Measurements from ENCODE around the gene GPC6.
"Not testable (repeated sequence)": the region's sequence is repeated elsewhere in the genome, so short reads cannot be mapped to it uniquely, and the experiment has no call there.

Gene GPC6

DNA sequence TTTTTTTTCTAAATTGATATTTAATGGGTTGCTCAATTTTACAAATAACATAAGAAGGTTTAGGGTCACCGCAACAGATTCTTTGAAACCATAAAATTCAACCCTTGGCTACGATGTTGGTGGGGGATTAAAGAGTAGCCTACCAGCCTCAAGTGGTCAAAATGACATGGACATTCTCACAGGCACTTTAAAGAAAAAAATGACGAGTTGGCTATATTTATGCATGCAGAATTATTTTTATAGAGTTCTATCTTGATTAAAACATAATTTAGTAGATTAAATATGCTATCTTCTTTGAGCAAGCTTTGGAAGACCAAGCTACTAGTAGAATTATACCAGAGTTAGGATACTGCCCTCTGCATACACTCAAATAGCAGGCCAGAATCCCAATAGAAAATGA is 959.9 kb downstream of the GPC6 start:
- DNase-seq, result no peak

DNA sequence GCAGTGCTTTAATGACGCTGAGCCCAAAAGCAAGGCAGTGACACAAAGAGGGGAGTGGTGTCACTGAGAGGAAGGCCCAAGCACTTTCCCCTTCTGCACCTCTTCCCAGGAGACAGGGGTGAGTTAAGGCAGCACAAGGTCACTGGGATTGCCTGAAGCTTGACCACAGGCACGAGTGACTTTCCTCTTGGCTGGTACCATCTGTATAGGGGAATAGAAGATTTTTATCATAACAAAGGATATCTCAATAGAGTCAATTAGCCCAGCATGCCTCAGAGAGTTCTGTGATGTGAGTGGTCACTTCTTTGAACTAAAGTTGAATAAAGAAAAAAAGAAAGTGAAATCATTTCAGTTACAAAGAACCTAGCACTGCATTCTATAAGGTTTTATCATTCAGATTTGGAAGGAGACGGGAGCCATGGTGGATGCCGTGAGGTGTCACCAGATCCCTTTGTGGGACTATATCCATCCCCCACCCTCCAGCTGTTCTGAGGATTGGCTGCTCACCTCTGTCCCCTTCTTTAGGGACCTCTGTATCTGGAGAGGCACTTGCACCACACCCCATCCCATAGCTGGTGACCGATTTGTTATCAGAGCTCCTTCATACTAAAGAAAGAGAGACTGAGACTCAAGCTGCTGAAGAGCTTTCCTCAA is 961.7 kb downstream of the GPC6 start:
- no peak for DNase-seq

DNA sequence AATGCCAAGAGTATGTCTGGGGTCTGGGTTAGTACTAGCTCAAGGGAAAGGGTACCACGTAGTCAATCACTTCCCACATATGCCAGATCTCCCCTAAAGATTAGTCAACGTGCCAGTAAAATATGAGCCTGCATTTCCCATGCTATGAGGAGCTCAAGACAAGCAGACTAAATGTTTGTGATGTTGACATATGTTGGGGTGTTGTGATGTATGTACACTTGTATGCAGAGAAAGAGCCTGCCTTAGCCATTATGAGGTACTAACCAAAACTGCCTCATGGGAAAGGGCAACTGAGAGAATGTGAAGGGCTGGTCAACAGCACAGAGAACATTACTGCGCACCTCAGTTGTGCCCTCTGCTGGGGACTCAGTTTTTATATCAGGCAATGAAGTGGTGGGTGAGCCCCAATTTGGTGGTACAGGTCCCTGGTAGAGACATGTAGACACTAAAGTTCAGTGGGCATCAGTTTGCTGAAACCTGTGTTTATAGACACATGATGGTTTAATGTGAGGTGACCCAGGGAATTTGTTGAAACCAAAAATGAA is 965.9 kb downstream of the GPC6 start:
- no peak for DNase-seq

DNA sequence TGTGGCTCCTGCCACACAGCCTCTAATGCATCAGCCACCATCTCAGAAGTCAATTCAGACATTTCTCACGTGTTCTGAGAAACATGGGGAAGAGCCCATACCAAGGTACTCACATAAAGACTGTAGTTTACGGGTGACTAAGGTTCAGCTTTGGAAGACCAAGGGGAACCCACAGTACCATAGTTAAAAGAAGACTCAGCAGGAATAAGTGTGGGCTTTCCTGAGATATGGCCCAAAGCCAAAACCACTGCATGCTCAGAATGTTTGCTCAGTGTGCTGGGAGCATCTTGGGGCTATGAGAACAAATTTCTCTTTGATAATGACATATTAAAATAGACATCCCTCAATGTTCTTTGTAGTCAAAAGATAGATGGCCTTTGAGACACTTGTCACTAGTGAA is 969.1 kb downstream of the GPC6 start:
- no peak for DNase-seq

DNA sequence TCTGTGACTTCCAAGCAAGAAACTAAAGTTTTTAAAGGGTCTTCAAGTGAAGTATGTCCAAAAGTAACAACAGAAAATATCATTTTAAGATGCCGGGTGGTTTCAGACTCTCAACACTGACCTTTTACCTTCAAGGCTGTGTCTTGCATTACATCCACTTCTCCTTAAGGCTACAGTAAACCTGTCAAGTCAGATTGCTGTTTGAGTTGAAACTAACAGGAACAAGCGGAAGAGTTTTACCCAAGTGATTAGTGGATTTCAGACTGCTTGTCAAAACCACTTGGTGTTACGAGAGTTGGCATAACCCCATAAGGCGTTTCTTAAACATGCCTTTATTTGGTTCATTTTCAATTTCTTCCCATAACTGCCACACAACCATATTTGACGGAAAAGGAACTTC is 969.8 kb downstream of the GPC6 start:
- DNase-seq, result no peak

DNA sequence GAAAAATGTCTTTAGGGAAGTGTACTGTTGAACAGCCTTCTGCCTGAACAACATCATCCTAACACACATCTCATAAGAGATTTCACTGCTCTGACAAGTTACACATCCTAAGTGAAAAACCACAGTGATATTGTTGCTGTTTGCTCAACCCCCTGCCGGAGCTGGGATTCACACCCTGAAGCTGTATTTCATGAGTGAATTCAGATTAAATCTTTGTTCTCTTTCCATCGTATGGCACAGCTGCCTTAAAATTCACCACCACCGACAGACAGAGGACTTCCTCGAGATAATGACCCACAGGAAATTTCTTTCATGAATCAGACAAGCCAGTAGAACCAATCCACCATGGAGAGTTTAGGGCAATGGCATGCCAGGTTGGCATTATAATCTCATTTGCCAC is 972.1 kb downstream of the GPC6 start:
- no peak for DNase-seq

DNA sequence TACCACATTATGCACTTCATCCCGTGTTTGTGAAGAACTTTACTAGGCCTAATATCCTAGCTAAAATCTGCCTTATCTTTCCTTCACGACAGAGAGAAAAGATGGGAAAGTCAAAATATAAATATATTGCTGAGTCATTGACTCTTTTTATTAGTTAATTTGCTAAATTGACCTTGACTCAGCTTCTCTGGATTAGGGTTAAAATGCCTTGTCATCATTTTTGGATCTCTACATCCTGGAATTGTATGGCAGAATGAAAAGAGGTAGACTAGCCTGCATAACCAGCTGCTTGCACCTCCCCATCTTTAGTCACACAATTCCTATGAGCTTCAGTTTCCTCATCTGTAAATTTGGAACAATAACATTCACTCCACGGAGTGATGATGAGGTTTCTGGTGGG is 972.5 kb downstream of the GPC6 start:
- DNase-seq, result no peak

DNA sequence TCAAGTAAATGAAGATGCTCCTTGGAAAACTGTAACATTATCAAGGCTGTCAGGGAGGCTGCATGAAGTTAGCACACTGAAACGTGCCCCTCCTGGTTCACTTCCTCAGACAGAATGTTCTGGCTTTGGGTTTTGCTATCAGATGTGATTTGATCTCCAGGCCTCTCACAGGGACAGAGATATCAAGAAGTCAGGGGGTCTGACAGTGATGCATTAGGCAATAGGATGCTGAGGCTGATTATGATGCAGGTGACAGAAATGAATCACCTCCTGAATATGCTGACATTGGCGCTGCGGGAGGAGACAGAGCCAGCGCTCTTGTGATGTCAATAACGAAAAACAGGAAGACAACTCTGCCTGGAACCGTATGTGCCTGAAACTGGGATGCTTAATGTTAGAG is 974.4 kb downstream of the GPC6 start:
- no peak for DNase-seq

DNA sequence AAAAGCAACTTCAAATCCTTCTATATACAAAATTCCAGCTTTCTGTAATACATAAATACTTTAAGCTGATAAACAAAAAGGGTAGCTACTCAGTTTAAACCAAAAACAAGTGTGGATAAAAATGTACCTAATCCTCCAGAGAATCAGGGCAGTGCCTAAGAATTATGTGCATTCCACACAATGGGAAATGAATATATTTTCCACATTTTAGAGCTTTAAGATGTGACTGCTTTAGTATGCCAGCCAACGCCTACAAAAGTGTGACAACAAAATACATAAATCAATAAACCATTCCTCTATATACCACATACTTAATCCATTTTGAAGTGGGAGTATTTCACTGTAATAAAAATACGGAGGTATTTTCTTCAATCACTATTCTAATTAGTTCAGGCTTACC is 977.6 kb downstream of the GPC6 start:
- no peak for DNase-seq

DNA sequence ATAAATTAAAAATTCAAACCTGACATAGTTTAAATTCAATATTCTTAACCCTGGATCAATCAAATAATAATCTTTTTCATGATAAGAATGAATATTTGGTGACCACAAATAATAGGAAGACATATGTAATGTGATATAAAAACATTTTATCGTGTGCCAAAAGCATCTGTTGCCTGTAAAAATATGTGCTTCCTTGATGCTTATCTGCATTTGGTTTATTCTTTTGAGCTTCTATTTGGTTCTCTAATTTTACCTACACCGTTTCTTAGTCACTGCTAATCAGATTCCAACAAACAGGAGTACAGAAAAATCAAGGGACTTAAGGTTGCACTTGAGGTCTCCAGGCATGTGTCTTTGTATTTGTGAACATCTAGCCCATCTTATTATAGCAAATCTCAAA is 978.3 kb downstream of the GPC6 start:
- no peak for DNase-seq

DNA sequence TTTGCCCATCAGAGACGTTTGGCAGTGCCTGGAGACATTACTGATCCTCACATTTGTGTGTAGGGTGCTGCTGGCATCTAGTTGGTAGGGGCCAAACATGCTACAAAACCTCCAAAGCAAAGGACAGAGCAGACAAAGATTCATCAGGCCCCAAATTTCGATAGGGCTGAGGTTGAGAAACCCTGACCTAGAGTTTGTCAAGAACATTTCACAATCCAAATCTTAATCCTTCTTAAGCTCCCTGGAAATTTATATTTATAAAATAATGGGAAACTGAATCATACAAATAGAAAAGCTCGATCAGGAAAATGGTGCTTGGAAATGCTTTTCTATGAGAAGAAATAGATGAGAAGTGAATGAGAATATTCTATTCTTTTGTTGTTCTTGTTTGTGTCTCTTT is 979.3 kb downstream of the GPC6 start:
- no peak for DNase-seq

DNA sequence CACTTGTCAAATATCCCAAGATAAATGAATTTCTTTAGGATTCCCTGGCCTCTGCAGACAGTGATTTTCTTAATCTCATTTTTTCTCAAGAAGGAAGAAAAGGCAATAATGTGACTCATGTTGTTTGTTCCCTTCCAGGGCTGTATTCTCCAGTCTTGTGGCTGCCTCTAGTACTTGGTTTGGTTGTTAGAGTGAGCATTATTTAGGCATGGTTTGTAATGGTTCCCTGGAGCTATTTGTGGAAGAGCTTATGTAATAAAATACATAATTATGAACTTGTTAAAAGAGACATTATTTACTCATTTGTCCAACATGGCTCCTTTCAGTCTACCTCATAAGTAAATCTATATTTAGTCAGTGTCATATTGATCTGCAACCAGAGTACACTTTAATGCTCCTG is 982.5 kb downstream of the GPC6 start:
- no peak for DNase-seq

DNA sequence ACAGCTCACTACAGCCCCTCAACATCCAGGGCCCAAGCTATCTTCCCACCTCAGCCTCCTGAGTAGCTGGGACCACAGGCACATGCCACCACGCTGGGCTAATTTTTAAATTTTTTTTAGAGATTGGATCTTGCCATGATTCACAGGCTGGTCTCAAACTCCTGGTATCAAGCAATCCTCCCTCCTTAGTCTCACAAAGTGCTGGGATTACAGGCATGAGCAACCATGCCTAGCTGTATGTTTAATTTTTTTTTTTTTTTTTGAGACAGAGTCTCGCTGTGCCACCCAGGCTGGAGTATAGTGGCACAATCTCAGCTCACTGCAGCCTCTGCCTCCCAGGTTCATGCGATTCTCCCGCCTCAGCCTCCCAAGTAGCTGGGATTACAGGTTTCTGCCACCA is 983.3 kb downstream of the GPC6 start:
- DNase-seq, result not testable (repeated sequence)

DNA sequence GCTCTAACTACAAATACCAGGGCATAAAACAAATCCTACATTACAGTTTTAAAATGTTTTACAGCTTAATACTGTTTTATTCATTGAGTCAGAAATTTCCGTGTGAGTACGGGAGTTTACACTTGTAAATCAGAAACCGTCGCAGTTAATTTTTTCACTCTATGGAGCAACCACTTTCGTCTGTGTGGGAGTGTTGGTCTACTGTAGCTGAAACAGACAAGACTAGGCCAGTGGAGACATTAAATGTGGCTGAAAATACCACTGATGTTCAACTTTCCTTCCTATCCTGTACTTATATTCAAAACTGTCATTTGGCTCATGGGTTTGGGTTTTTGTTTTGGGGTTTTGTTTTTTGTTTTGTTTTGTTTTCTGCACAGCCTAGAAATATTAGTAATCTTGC is 984.2 kb downstream of the GPC6 start:
- DNase-seq, result no peak

DNA sequence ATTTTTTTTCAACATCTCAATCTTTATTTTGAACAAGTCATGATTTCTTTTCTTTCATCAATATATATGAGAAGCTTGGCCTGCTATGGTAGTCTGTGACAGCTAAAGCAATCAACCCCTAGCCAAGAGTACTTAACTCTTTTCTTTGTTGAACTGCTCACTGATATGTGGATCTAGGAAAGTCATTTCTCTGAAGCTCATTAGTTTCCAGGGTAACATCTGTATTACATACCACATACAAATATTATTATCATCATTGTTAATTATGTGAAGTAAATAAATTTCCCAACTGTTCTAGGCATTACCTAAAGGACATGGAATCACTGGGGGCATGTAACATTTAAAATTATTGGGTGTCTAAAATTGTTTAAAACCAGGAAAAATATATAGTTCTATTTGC is 985.6 kb downstream of the GPC6 start:
- DNase-seq, result no peak

DNA sequence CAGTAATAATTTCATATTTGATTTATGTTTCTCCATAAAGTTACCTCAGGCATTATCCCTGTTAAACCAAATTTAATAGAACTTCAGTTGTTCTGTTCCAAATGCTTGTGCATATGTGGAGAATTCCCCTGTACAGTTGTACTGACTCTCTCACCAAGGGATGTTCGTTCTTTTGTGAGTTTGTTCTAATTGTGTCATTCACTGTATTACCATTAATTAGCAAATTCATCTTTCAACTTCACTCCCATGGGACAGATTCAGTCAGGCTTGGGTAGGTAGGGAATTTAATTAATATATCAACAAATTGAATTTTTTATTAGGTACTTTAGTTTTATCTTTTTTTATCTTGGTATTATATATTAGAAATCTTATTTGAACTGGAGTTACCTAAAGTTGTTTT is 987.5 kb downstream of the GPC6 start:
- DNase-seq, result no peak

DNA sequence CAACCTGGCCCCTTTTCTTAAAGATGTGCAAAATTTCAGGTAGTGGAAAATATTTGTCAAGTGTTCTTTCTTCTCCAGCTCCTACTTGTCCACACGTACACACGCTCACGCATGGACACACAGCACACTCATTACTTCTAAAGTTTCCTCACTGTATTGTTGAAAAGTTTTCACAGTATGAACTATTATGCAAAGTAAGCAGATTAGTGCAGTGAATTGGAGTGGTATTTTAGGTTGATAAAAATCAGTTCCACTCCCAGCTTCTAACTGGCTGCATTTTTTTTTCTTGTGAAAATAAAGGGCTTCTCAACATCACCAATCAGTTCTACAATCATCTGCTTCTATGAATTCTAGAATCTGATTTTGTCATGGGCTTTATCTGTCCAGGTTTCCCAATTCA is 988.4 kb downstream of the GPC6 start:
- no peak for DNase-seq

DNA sequence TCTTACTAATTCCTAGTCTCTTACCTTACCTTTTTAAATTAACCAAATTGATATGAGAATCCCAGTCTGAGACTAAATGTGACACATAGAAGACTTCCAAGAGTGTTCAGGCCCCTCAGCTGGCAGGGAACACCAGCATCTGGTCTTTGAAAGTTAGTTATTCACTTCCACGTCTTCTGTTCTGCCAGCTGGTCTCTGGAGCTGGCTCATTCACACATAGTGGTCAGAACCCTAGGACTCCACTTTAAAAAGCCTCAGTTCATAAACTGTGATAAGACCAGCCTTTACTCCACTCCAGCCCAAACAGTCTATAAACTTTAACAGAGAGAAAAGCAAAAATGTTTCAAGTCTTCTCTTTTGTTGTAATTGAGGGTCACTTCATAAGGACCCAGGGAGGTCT is 989.9 kb downstream of the GPC6 start:
- DNase-seq, result no peak

DNA sequence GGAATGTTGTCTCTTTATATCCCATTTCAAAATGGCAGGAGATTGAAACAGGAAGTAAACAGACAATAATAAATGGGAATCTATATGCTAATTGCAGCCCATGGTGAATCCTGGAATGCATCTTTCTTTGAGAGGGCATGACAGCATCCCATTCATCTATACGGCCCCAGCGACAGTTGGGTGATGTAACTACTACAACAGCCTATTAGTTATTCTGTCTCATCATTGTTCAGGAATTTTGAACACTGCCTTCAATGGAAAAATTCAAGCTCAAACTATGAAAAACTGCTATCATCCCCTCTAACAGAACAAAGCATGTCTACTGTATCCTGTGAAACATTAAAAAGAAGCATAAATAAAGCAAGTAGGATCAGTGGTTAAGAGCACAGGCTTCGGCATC is 990.8 kb downstream of the GPC6 start:
- DNase-seq, result no peak

DNA sequence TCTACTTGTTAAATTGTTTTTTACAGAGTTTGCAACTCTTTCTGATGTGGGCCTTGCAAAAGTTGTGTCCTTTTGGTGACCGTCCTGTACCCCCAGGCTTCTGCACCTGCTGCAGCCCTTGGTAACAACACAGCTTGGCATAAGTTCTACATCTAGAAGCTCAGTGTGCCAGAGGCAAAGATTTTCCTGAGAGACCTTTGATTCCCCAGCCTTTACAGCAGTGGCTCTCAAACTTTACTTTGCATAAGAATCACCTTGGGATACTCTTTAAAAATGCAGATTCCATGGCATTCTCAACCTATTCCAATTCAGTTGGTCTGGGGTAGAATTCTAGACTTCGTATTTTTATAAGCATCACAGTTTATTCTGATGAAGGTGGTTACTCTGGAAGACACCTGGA is 991.9 kb downstream of the GPC6 start:
- no peak for DNase-seq

DNA sequence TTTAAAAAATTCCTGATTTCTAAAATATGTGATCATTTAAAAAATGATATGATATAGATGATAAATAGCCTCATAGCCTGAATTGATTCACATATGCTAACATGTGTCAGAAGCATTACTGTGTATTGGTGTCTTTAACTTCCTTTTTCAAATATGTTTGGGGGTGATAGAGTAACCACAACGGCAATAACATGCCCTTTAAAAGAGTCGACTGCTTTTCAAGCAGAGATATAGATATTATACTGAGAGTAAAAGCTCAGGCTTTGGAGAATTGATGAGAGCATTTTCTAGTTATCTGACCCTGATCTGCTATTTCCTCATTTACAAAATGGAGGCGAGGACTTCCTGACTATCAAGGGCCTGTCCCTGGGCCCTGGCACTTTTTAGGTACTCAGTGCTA is 992.3 kb downstream of the GPC6 start:
- no peak for DNase-seq

DNA sequence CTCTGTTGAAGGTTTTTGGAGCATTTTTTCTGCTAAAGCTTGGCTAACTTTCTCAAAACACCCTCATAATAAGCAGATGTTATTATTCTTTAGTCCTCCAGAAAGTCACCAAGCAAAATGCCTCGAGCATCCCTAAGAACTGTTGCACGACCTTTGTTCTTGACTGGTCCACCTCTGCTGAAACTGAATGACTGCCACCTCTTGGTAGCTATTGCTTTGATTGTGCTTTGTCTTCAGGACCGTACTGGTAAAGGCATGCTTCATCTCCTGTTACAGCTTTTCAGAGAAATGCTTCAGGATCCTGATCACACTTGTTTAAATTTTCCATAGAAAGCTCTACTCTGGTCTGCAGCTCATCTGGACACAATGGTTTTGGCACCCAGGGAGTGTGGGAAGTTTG is 998.1 kb downstream of the GPC6 start:
- DNase-seq, result no peak

DNA sequence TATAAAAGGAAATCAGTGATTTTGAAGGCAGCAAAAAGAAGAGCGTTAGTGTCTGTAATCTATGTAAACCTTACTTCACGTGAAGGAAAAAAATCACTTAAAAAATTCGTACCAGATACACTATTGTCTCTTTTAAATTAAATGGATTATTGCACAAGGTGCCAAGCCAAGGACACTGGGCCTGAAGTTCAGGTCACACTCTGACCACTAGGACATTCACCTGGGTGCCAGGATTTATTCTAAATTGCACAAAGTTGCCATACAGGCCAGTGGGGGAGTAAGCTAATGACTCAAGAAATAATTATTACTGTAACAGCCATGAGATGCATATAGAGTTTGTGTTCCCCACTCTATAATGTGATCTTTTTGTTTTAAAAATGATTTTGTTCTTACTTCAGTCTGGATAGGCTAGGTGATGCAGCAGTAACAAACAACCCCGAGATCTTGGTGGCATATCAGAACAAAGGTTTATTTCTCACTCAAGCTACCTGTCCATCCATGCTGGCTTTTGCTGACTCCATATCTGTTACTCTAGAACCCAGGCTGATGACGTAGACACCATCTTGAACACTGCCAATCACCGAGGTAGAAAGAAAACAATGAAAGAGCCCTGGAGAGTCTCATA is 1000.8 kb downstream of the GPC6 start:
- no peak for DNase-seq

DNA sequence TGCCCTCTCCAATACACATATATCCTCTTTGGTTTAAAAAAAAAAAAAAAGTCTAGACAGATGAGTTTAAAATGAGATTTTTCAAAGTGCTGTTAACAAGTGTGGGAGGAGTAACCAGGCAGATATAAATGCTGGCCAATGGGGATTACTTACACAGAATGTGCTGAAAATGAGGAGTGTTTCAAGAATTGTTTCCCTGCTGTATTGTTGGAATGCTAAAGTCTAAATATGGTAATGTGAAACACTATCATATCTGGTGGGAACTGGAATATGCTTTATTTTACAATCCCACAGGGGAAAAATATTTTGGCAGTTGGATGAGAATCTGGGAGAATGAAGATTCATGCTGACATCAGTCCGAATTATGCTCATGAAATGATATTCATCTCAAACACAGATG is 1002.2 kb downstream of the GPC6 start:
- no peak for DNase-seq
